K562 (cell line): ENCODE results near the gene KIFC3. TPM values are rescaled to one million over a fixed set of nuclear protein-coding genes. Genes with fewer than 3 reads are reported as not detected.
A peak's percentile ranks its signal among the peaks of the same experiment; 100 is the strongest.

Experiments used
- ATAC-seq: fragments of 200-7000 bp; cut with Tn5 transposase; 3 replicates; pipeline ENCODE4 v1.9.1; 2020; ENCODE audit warnings: moderate library complexity
- BruUV-seq: library from RNA; stranded (reverse); fragments of 400-500 nt; replicated peaks from 2 replicates; lab custom pipeline; 2021; lab: Mats Ljungman, UMichigan
- CTCF ChIA-PET: fragments of 300-600 bp; formaldehyde crosslinking; extraction: SDS; loops from one replicate; lab custom pipeline; 2021; ENCODE audit warnings: low intra/inter-chr PET ratio; lab: Yijun Ruan, JAX
- POLR2A ChIA-PET: fragments of 300-600, 350-650 bp; sonication (Branson Sonifier 250); formaldehyde crosslinking; extraction: SDS; loops from one replicate; lab custom pipeline; 2021; ENCODE audit warnings: antibody characterized with exemption, inconsistent platforms; lab: Yijun Ruan, JAX
- DNase-seq, 4 experiments: peaks; one replicate each; pipeline versions ENCODE4 v3.0.0 to v3.0.0-alpha.2; 2011 to 2018; ENCODE audit warnings: low spot score in 3 of 4, mixed read lengths in 3 of 4; ENCODE audit errors: extremely low read depth in 1 of 4
- FAIRE-seq: peaks from 2 replicates; lab custom pipeline; 2011; peaks lifted over from hg19 to GRCh38; lab: Jason Lieb, UNC
- H2AFZ ChIP-seq: 2 replicates; pipeline ENCODE4 v1.6.0; 2011; ENCODE audit warnings: low read depth, low read length, control low read depth, inconsistent platforms
- H3K27ac ChIP-seq: fragments of 200-600 bp; 3 replicates; pipeline ENCODE4 v1.8.0; 2011; ENCODE audit warnings: low read depth, mild to moderate bottlenecking, control low read depth, inconsistent platforms, low read length, moderate library complexity, mixed read lengths; ENCODE audit errors: extremely low read depth
- H3K27me3 ChIP-seq, 2 experiments: fragments of 300-600 bp in 1 of 2; 2 replicates in 1 of 2; 3 replicates in 1 of 2; pipeline versions ENCODE4 v1.6.0 to v1.8.0; 2011; ENCODE audit warnings: inconsistent platforms in 2 of 2, low read length in 2 of 2, mild to moderate bottlenecking in 1 of 2, mixed read lengths in 1 of 2, moderate library complexity in 1 of 2; ENCODE audit not compliant: control insufficient read depth in 2 of 2, insufficient read depth in 2 of 2
- H3K36me3 ChIP-seq: fragments of 300-600 bp; 3 replicates; pipeline ENCODE4 v1.8.0; 2011; ENCODE audit warnings: mild to moderate bottlenecking, low read length, inconsistent platforms; ENCODE audit not compliant: control insufficient read depth, insufficient read depth
- H3K4me1 ChIP-seq, 2 experiments: fragments of 200-600 bp in 1 of 2; replicated peaks in 1 of 2; 2 replicates in 1 of 2; 3 replicates in 1 of 2; pipeline versions ENCODE4 v1.5.1 to v1.8.0; 2011; ENCODE audit warnings: inconsistent platforms in 2 of 2, low read length in 2 of 2, mild to moderate bottlenecking in 1 of 2, mixed read lengths in 1 of 2, moderate library complexity in 1 of 2; ENCODE audit not compliant: control insufficient read depth in 2 of 2, insufficient read depth in 2 of 2
- H3K4me2 ChIP-seq: 2 replicates; pipeline ENCODE4 v1.6.1; 2011; ENCODE audit warnings: low read length, control low read depth, inconsistent platforms, mixed read lengths; ENCODE audit not compliant: insufficient read depth
- H3K4me3 ChIP-seq: fragments of 200-600 bp; sonication (generic), shearing (Covaris generic); 2 replicates; pipeline ENCODE4 v1.5.1; 2016; ENCODE audit warnings: control low read depth, inconsistent platforms
- H3K79me2 ChIP-seq: fragments of 200-600 bp; 3 replicates; pipeline ENCODE4 v1.8.0; 2011; ENCODE audit warnings: low read length, inconsistent platforms; ENCODE audit not compliant: control insufficient read depth, insufficient read depth
- H3K9ac ChIP-seq, 2 experiments: 2 replicates each; pipeline versions ENCODE4 v1.6.0 to v1.6.1; 2011; ENCODE audit warnings: low read depth in 2 of 2, low read length in 2 of 2, control low read depth in 1 of 2, inconsistent platforms in 1 of 2, mild to moderate bottlenecking in 1 of 2, mixed read lengths in 1 of 2; ENCODE audit not compliant: insufficient read depth in 1 of 2
- H3K9me1 ChIP-seq: one replicate; pipeline ENCODE4 v1.6.0; 2011; ENCODE audit warnings: inconsistent platforms, mild to moderate bottlenecking, low read length, moderate library complexity; ENCODE audit not compliant: control insufficient read depth, insufficient read depth
- H3K9me3 ChIP-seq: replicated peaks from 2 replicates; pipeline ENCODE4 v1.5.1; 2011; ENCODE audit warnings: low read depth, low read length, inconsistent platforms; ENCODE audit not compliant: control insufficient read depth, insufficient read depth
- H4K20me1 ChIP-seq: replicated peaks from 2 replicates; pipeline ENCODE4 v1.6.1; 2011; ENCODE audit warnings: low read length, inconsistent platforms, mixed read lengths; ENCODE audit not compliant: control insufficient read depth, insufficient read depth
- CEBPB ChIP-seq: fragments of 450-650 bp; IDR thresholded peaks from 2 replicates; pipeline ENCODE4 v1.6.1; 2016; ENCODE audit warnings: missing genetic modification characterization, missing compliant biosample characterization
- CHD2 ChIP-seq: IDR thresholded peaks from 2 replicates; pipeline ENCODE4 v1.6.1; 2011; ENCODE audit warnings: low read depth, low read length
- EGR1 ChIP-seq: fragments of 450-650 bp; conservative IDR thresholded peaks from 2 replicates; pipeline ENCODE4 v1.6.1; 2017; ENCODE audit warnings: mild to moderate bottlenecking
- GABPB2 ChIP-seq: fragments of 250-450 bp; sonication (Bioruptor Pico); conservative IDR thresholded peaks from 2 replicates; pipeline ENCODE4 v1.5.1; 2021; ENCODE audit warnings: mild to moderate bottlenecking
- KAT8 ChIP-seq: fragments of 450-650 bp; IDR thresholded peaks from 2 replicates; pipeline ENCODE4 v1.6.1; 2016; ENCODE audit warnings: low read depth, mild to moderate bottlenecking
- MCM2 ChIP-seq: fragments of 450-650 bp; IDR thresholded peaks from 2 replicates; pipeline ENCODE4 v1.6.1; 2017; ENCODE audit warnings: low read depth, mild to moderate bottlenecking
- MEIS2 ChIP-seq: fragments of 450-650 bp; IDR thresholded peaks from 2 replicates; pipeline ENCODE4 v1.6.1; 2014; ENCODE audit warnings: mild to moderate bottlenecking; ENCODE audit not compliant: partially characterized antibody
- MTF1 ChIP-seq: fragments of 250-450 bp; sonication (Bioruptor Pico); IDR thresholded peaks from 2 replicates; pipeline ENCODE4 v1.9.0; 2021; ENCODE audit warnings: moderate library complexity, mild to moderate bottlenecking, inconsistent platforms, borderline replicate concordance
- MYC ChIP-seq, 2 experiments: fragments of 250-450 bp in 1 of 2; sonication (Bioruptor Pico) in 1 of 2; IDR thresholded peaks; 2 replicates each; pipeline versions ENCODE4 v1.5.1 to v1.6.1; 2012 to 2021; ENCODE audit warnings: low read depth in 2 of 2, borderline replicate concordance in 1 of 2, improper control_type of control experiment in 1 of 2, low read length in 1 of 2, mild to moderate bottlenecking in 1 of 2, moderate library complexity in 1 of 2
- PHB2 ChIP-seq: fragments of 450-650 bp; IDR thresholded peaks from 2 replicates; pipeline ENCODE4 v1.6.1; 2017; ENCODE audit warnings: low read depth
- RBFOX2 ChIP-seq: fragments of 200-400 bp; formaldehyde crosslinking; IDR thresholded peaks from 2 replicates; pipeline ENCODE4 v1.6.1; 2017; ENCODE audit warnings: low read depth, mild to moderate bottlenecking, low read length, moderate library complexity
- TARDBP ChIP-seq: fragments of 450-650 bp; IDR thresholded peaks from 2 replicates; pipeline ENCODE4 v1.6.1; 2016
- ZC3H8 ChIP-seq: fragments of 450-650 bp; IDR thresholded peaks from 2 replicates; pipeline ENCODE4 v1.6.1; 2017
- ZNF41 ChIP-seq: fragments of 250-450 bp; sonication (Bioruptor Pico); conservative IDR thresholded peaks from 2 replicates; pipeline ENCODE4 v1.4.0; 2020; ENCODE audit warnings: mild to moderate bottlenecking
- WGBS: fragments of 100-300 bp; shearing (Covaris generic); methylation state at CpG from one replicate; pipeline ENCODE4 v1.1.6; 2016; ENCODE audit warnings: low coverage, mixed read lengths; ENCODE audit not compliant: insufficient coverage; ENCODE audit errors: missing lambda C conversion rate; 5-methylcytosine and 5-hydroxymethylcytosine counted together
- in situ Hi-C: fragments of 300-500 bp; cut with MboI; formaldehyde crosslinking; loops from 4 replicates; pipeline ENCODE4 v1.15.0; 2018; ENCODE audit warnings: inconsistent platforms, mixed read lengths
- intact Hi-C: fragments of 100-400 bp; cut with micrococcal nuclease; formaldehyde crosslinking; loops from 2 replicates; pipeline ENCODE4 v1.14.2; 2022
- polyA plus RNA-seq, 8 experiments: library from polyadenylated mRNA; depleted of rRNA in 4 of 8; stranded (reverse) in 5 of 8; unstranded in 3 of 8; fragments of >200 nt; fragmentation: Nextera tagmentation in 2 of 8; fragmentation: Illumina TruSeq in 1 of 8; extraction: Ambion mirVana in 2 of 8; extraction: Trizol in 1 of 8; gene quantifications; 2 replicates each; pipeline versions ENCODE4 v1.2.1 to v1.2.3, GENCODE V29; 2011 to 2014; ENCODE audit warnings: inconsistent platforms in 1 of 8, missing spikeins in 1 of 8
- total RNA-seq, 7 experiments: library from RNA; depleted of rRNA in 6 of 7; stranded (reverse); fragments of >200 nt in 6 of 7; fragmentation: Illumina TruSeq in 2 of 7; extraction: Trizol in 2 of 7; gene quantifications; 2 replicates each; pipeline versions ENCODE4 v1.2.1 to v1.2.3, GENCODE V29; 2011 to 2021; ENCODE audit warnings: low replicate concordance in 1 of 7
- TF ChIP-seq, protein P1 (sequence below), 2 experiments: fragments of 450-650 bp in 1 of 2; sonication (generic) in 1 of 2; formaldehyde crosslinking in 1 of 2; IDR thresholded peaks in 1 of 2; conservative IDR thresholded peaks in 1 of 2; 2 replicates each; pipeline versions ENCODE4 v1.6.1 to v1.8.1; 2016 to 2023; ENCODE audit warnings: mild to moderate bottlenecking in 2 of 2, moderate library complexity in 2 of 2, inconsistent platforms in 1 of 2, missing genetic modification reagents in 1 of 2
- TF ChIP-seq, protein P2 (sequence below): fragments of 250-450 bp; sonication (Bioruptor Pico); IDR thresholded peaks from 2 replicates; pipeline ENCODE4 v1.4.0; 2020; ENCODE audit warnings: mild to moderate bottlenecking, moderate library complexity

Gene KIFC3
- total and polyA plus RNA-seq, 9 of the 15 experiments (the other 6 are each of a cell fraction or from before 2014, with no cell fraction given), result 0.23 to 105 (median 26.2) TPM

DNA sequence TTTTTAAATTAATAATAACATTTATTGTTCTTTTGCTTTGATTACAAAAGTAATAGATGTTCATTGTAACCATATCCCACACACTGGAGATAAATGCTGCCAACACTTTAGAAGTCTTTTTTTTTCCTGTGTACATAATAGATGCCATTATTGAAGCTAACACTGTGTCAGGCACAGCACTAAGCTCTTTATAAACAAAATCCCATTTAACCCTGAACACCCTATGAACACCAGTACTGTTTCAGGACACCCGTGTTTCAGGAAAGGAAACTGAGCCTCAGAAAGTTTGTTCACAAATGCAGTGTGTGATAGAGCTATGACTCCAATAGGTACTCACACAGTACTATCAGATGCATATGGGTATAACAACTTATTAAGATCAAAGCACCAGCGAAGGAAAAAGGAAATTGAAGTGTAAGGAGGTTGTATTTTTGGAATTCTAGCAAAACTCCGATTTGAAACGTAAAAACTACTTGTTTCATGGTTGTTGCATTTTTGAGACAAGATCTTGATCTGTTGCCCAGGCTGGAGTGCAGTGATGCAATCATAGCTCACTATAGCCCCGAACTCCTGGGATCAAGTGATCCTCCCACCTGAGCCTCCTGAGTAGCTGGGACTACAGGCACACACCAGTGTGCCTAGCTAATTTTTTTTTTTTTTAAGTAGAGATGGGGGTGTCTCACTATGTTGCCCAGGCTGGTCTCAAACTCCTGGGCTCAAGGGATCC is 2.0 kb upstream of the KIFC3 start (continued):
- TF ChIP-seq, protein P1, sequence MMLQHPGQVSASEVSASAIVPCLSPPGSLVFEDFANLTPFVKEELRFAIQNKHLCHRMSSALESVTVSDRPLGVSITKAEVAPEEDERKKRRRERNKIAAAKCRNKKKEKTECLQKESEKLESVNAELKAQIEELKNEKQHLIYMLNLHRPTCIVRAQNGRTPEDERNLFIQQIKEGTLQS (IDR thresholded peaks at IDR 0.05), result peak; percentile 88
- TF ChIP-seq, protein P1 (CRISPR knock-in tag; conservative IDR thresholded peaks at IDR 0.05), result no peak
- no peak for TF ChIP-seq KAT8
- peak; percentile 83 for TF ChIP-seq CEBPB (tag)

DNA sequence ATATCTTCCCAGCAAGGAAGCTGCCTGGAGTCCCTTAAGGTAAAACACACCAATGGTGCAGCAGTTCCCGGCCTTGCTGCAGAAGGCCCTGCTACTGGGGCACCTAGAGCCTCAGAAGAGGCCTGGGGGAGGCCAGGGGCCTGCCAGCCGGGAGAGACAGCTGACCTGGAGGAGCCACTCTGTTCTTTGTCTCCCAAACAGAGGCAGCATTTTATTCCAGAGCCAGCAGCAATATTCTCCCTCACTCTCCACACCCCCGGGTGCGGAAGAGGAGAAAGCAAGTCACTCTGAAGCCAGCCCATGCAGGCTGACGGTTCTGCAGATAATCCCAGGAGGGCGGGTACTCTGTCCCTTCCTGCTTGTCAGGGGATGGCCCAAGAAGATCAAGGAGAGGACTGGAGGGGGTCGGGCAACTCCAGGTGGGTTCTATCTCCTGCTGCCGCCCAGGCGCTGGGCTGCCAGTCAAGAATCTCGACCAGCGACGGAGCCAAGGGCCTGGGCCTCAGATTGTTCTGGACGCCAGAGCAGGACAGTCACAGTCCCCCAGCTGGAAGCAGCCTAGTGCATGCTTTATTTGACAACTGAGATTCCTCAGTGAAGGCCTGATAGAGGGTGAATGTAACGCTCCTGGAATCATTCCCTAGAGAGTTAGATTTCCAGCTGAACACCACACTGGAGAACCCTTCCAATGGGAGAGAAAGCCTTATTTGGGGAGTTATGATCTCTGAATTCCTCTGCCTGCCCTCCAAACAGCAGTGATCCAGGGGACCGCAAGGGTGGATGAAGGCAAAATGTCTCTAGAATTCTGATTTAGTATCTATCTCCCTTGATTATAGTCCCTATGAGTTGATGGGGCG is 1.1 kb upstream of the KIFC3 start:
- FAIRE-seq, result peak; percentile 82
- peak overlapping the region; percentile 86 for H3K27ac ChIP-seq
- ChIA-PET POLR2A (interaction anchor here (0.6 to 1.1 kb wide), 3 partner anchors 9 to 25 kb away, joined by 3 to 5 read pairs (median 3); no protein-coding TSS in a partner anchor), CTCF (no interaction called here)
- H3K9ac ChIP-seq, result peak overlapping the region; percentile 77 to 96
- H3K4me3 ChIP-seq, result peak overlapping the region; percentile 61
- 17% methylated on average over 16 of the region's 16 CpGs for WGBS
- H3K36me3 ChIP-seq, result peaks cover 13% of the 10 kb centered on the region; the same call in 2 of the 3 replicates
- H3K79me2 ChIP-seq, result peaks cover 37% of the 10 kb centered on the region
- peak overlapping the region; percentile 90 for H2AFZ ChIP-seq
- peaks cover 4% of the 10 kb centered on the region; the same call in 1 of the 2 replicates for H4K20me1 ChIP-seq
- H3K9me1 ChIP-seq, result no peaks in the 10 kb centered on the region
- no peaks in the 10 kb centered on the region for H3K27me3 ChIP-seq
- DNase-seq, result peak; percentile 68 to 86 (median 75)
- BruUV-seq, result no TSS peak
- H3K4me1 ChIP-seq, result peaks cover 49 to 56% of the 10 kb centered on the region in 2 experiments
- no peaks in the 10 kb centered on the region for H3K9me3 ChIP-seq
- intact Hi-C loops (no loop called here), in situ Hi-C loops (no loop called here)
- peak overlapping the region; percentile 95 for H3K4me2 ChIP-seq
- ATAC-seq, result peak; percentile 71
- TF ChIP-seq MYC (IDR thresholded peaks at IDR 0.05; ENCODE audit: low read depth, low read length) (0 out of 2 replicates have a peak, but pooled peaks have one; percentile 8), MYC (CRISPR knock-in tag; IDR thresholded peaks at IDR 0.05; ENCODE audit: borderline replicate concordance, low read depth) (no peak), MCM2 (no peak), ZNF41 (CRISPR knock-in tag) (no peak), MTF1 (CRISPR knock-in tag) (no peak), TARDBP (no peak), CHD2 (no peak), EGR1 (0 out of 2 replicates have a peak, but pooled peaks have one; percentile 33), ZC3H8 (no peak), MEIS2 (no peak), RBFOX2 (peak; percentile 34; the same call in 1 of the 2 replicates), PHB2 (no peak), GABPB2 (CRISPR knock-in tag) (no peak)
- TF ChIP-seq, protein P2, sequence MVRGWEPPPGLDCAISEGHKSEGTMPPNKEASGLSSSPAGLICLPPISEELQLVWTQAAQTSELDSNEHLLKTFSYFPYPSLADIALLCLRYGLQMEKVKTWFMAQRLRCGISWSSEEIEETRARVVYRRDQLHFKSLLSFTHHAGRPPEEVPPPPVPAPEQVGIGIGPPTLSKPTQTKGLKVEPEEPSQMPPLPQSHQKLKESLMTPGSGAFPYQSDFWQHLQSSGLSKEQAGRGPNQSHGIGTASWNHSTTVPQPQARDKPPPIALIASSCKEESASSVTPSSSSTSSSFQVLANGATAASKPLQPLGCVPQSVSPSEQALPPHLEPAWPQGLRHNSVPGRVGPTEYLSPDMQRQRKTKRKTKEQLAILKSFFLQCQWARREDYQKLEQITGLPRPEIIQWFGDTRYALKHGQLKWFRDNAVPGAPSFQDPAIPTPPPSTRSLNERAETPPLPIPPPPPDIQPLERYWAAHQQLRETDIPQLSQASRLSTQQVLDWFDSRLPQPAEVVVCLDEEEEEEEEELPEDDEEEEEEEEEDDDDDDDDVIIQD, result no peak
